GM12872 (cell line): ENCODE results near the gene TAF8.

Experiments used
- CTCF ChIP-seq: IDR thresholded peaks from 3 replicates; pipeline ENCODE4 v1.5.1; 2011; ENCODE audit warnings: low read depth, mild to moderate bottlenecking, low read length, moderate library complexity; ENCODE audit not compliant: insufficient read depth

Gene TAF8

GRCh38 chr6:42086046-42087035, 36.0 kb downstream of the TAF8 start:
- TF ChIP-seq CTCF = peak; percentile 11; the same call in 1 of the 3 replicates

- no peak for TF ChIP-seq CTCF
These were observed 37.8 kb downstream of the TAF8 start for GRCh38 chr6:42088101-42088591.

- TF ChIP-seq CTCF = no peak
These were observed 40.7 kb downstream of the TAF8 start for GRCh38 chr6:42090819-42091717.

- no peak for TF ChIP-seq CTCF
These were observed 41.3 kb downstream of the TAF8 start for GRCh38 chr6:42091718-42092023.

- no peak for TF ChIP-seq CTCF
These were observed 43.4 kb downstream of the TAF8 start for GRCh38 chr6:42093582-42094329.

- TF ChIP-seq CTCF = no peak
These were observed 44.8 kb downstream of the TAF8 start for GRCh38 chr6:42095094-42095493.
